ENCODE results near the gene B4GALNT3.

The B4GALNT3 gene

DNA sequence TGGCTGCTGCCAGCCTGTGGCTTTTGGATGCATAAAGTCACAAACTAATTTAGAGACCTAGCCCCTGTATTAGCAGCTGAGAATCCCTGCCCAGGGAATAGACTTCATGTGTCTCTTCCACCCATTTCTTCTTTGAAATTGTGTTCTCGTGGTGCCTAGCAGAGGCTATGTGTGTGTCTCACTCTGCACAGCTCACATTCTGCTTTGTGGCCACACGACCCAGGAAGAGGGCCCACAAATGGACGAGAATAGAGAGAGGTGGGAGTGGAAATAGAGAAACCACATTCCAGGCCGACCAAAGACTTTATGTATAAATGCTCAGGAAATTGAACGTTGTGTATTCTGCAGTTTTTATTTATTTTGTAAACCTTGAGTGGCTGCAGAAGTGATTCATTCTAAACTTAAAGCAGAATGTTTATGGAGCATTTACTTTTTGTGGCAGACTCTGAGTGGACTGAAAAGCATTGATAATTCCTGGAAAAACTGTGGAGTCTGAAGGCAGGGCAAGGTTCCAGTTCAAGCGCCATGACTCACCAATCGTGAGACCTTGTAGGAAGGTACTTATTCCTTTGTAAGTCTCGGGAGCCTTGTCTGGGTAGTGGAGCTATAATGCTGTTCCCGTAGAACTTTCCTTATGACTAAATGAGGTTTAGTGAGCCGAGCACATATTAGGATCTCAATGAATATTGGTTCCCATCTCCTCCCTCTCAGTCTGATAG, 9.1 kb downstream of the B4GALNT3 start:
- no peak for DNase-seq

DNA sequence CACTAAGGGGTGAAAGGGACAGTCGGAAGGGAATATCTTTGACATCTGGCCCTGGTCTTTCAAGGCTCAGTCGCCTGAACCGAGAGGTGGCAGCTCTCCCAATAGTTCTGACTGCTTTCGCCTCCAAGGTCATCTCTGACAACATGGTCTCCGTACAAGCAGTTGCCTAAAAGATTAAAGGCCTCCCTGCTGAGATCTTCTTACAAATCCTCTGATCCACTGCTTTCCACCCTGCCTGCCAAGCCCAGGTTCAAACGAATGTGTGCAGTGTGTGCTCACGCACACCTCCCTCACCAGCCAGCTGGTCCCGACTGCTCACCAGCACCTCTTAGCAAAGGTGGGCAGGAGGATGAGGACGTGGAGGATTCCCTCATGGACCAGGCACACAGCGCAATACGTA, 10.4 kb downstream of the B4GALNT3 start:
- DNase-seq: no peak

DNA sequence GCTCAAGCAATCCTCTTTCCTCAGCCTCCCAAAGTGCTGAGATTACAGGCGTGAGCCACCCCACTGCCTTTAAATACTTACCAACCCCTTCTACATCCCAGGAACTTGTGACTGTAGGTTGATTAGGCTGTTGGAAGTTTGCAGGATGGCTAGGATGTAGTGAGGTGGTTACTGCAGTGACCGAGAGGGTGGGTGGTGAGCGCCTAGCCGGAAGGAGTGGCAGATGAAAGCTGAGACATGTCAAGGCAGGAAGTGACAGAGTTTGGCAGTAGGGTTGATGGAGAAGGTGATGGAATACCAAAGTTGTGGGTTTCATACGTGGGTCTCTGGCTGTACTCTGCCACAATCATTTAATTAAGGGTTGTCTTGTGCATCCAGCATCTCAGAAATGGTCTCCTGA, 13.5 kb downstream of the B4GALNT3 start:
- no peak for DNase-seq

DNA sequence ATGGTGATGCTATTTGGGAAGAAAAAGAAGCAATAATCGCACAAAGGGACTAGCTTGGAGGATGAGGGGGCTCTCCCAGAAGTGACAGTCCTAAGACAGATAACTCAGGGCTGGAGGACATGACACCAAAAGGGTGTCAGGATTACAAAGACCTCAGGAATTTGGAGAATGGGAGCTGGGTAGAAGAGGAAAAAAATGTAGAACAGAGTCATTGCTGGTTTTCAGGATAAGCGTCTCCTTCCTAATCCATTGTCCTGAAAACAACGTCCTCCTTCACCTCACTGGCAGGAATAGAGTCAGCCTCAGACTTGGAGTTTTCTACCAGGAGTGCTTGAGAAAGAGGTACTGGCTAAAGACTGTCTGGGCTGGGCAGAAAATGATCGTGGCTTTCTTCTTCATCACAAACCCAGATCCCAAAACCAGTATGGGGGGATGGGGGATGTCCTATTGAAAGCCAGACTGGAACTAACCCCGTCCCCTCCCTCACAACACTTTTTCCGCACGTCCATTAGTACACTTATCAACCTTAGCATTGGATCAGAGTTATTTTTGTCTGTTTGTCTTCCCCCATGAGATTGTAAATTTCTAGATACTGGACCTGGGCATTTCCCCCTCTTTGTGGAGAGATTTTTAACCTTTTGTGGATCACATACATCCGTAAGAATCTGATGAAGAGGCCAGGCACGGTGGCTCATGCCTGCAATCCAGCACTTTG, 14.3 kb downstream of the B4GALNT3 start:
- no peak for DNase-seq

DNA sequence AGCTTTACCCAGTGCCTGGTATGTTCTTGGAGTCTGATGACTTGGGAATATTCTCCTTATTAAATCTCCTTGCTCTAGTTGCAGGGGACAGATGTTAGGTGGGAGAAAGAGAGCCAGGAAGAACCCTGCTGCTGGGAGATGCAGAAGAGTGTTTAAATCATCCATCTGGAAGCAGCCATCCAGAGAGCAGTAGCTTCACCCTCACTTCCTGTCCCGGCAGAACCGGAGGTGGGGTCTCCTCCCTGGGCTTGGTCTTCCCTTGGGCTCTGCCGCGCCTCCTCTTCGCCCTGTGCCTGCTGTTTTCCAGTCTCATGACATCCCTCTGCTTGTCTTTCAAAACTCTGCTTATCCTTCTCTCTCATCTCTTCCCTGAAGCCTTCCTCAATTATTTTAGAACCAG, 15.5 kb downstream of the B4GALNT3 start:
- DNase-seq: no peak

DNA sequence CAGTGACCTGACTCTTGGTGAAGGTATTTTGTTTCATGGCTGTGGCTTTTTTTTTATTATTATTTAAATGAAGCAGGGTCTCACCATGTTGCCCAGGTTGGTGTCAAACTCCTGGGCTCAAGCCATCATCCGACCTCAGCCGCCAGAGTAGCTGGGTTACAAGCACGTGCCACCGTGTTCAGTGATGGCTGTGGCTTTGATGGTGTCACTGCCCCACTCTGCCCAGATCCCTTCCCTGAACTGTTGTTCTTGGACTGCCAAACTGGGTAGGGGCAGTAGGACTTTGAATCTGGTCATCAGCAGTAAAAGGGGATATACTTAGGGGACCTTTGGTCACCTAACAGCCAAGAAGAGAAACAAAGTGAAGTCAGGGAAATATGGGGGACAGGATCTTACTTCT, 19.4 kb downstream of the B4GALNT3 start:
- DNase-seq: no peak

DNA sequence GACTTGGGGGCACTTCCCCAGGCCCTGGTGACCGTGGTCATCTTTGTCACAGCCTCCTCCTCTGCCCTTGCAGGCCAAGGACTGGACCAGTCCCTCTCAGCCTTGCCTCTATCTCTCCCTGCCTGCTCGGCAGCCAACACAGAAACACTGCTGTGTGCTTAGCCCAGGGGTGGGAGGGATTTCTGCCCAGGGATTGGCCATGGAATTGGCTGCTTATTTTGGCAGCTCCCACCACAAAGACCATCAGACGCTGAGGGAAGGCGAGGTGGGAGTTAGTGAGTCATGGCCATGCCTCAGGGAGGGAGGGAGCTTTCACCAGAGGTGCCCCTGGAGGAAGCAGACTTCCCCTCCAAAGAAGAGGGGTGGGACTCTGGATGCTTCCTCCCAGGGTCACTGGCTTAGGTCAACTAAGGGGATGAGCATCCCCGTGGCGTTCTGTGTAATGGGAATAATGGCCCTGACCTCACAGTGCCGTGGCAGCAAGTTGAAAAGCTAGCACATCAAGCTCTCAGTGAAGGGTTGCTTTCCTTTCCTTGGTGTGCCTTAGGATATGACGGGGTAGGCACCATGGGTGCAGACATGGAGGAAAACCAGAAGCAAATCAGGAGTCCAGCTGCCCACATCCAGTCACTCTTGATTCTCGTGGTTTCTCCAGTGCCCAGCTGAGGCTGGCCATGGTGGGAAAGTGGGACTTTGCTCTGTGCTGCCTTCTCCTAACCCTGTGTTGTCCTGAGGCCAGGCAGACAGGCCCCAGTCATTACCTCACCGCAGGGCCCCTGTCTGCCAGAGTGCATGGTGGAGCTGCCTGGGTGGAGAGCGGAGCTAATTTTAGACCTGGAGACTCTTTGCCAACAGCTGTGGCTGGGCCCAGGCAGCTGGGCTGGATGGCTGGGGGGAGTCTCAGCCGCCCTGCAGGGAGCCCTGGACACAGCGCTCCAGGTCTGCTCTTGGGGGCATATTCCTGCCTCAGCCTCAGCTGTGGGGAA, 21.4 kb downstream of the B4GALNT3 start:
- DNase-seq: no peak

DNA sequence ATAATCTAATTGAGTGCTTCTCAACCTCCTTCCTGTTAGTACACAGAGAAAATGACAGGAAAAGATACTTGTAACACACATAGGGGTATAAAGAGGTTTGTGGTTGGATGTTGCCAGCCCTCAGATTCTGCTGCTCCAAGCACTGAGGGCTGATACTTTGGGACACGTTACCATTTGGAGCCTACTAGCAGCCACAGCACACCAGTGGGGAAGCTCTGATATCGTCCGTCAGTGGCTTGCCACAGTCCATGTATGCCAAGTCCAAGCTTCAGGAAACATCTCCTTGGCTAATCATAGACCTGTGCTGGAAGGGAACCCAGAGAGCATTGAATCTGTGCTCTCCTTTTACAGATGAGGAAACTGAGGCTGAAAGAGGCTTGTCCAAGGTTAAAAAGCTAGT, 22.3 kb downstream of the B4GALNT3 start:
- no peak for DNase-seq

DNA sequence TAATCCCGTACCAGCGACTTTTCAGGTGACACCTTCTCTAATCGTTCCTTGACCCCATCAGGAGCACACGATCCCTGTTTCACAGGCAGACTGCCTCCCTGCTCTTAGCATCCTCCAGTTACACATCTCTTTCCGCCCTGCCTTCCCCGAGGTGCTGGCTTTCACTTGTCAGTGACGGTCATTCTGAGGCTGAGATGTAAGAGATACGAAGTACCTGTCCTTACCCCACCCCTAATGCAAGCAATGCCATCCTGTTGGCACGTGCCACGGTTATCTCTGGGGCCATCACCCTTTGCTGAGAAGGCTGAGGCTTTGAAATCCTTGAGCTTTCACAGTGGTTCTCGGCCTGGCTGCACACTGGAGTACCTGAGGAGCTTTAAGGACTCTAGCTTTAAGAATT, 24.4 kb downstream of the B4GALNT3 start:
- DNase-seq: no peak

DNA sequence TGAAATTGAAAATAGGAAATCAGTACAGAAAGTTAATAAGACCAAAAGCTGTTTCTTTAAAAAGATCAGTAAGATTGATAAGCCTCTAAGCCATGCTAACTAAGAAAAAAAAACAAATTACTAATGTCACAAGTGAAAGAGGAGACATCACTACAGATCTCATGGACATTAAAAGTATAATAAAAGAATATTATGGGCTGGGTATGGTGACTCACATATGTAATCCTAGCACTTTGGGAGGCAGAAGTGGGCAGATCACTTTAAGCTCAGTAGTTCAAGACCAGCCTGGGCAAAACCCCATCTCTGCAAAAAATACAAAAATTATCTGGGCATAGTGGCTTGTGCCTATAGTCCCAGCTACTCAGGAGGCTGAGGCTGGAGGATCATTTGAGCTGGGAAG, 30.5 kb downstream of the B4GALNT3 start:
- DNase-seq: no peak

DNA sequence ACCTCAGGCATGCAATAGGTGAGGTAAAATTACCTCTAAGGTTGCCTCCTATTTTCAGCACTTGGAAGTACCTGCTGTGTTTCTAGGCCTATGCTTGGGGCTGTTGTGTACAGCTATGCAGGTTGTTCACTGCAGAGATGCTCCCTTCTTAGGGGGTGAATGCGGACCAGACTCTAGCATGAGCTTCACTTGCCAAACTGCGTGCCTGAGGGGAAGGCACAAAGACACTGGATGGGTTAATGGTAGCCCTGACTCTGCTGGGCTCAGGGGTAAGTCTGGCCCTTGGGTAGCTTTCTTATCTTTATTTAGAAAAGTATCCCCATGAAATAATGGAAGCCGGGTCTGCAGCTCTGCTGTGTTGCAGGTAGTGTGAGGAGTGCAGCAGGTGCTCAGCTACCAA, 35.7 kb downstream of the B4GALNT3 start:
- no peak for DNase-seq

DNA sequence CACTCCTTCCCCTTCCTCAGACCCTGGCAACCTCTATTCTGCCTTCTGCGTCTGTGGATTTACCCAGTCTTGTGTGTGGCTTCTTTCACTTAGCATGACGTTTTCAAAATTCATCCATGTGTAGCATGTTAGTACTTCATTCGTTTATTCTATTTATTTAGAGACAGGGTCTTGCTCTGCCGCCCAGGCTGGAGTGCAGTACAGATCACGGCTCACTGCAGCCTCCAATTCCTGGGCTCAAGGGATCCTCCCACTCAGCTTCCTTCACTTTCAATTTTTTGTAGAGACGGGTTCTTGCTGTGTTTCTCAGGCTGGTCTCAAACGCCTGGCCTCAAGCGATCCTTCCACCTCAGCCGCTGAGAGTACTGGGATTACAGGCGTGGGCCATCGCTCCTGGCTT, 37.0 kb downstream of the B4GALNT3 start:
- DNase-seq: no peak

DNA sequence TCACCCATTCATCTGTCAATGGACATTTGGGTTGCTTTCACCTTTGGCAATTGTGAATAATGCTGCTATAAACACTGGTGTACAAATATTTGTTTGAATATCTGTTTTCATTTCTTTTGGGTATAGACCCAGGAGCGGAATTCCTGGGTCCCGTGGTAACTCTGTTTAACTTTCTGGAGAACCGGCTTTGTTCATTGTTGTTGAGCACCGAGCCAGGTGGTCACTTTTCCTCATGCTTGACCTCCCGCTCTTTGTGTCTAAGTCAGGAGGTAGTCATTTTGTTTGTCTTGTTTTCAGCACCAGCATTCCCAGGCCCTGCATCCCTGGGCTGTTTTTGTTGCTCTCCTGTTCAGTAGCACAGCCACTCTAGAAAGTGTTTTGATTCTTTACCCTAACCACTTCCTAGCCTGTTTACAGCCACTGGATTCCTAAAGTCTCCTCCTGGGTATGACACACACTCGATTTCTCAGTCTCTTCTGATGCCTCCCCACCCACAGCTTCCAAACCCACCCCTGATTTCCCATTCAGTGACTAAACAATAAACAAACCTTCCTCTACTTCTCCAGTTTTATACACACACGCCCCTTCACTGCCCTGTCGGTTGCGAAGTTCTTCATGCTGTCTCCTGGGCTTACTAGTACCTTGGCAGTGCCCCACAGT, 37.9 kb downstream of the B4GALNT3 start:
- DNase-seq: no peak

DNA sequence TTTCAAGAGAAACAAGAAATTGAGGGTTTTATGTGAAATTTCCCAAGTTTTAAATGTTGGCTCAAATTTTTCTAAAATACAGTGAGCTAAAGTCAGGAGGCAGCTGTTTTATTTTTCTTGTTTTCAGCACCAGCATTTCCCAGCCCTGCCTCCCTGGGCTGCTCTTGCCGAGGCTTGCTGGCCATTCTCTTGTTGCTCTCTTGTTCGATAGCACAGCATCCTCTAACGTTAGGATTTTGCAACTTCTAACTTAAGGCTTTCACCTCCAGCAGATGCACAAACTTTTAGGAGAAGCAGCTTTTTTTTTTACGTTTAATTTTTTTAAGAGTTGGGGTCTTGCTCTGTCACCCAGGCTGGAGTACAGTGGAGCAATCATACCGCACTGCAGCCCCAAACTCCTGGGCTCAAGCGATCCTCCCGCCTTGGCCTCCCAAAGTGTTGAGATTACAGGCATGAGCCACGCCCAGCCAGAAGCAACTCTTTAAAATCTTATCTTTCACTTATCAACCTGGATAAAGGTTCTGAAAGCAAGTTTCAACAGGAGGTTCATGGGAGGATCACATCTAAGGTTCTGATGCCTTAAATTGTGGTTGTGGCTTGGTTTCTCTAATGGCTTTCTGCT, 40.2 kb downstream of the B4GALNT3 start:
- no peak for DNase-seq

DNA sequence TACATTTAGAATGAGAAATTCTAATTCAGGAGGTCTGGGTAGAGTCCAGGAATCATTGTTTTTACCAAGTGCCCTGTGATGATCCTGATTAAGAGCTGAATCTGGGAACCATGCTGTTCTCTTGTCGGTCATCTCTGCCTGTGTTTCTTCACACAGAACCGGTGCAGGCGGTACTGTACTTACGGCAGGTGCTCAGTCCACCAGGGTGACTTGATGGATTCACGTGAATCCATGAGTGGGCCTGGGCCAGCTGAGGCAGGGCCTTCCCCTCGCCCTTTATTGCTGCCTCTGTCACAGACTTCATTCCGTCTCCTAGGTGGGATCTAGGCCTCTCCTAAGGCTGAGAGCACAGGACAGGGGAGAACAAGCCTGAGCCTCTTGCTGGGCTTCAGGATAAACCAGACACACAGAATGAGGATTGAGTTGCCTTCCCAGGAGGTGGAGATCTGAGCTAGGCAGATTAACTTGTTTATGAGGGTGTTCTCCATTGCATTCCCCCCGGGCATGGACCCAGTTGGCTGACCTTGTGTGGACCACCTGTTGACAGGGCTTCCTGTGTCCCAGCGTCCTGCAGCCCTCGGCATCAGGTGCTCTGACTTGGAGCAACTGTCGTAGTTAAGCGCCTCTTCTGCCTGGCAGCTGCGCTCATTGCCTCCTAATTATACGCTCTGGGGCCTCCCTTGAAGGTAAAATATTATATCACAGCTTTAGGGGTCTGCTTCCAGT, 42.1 kb downstream of the B4GALNT3 start:
- no peak for DNase-seq

DNA sequence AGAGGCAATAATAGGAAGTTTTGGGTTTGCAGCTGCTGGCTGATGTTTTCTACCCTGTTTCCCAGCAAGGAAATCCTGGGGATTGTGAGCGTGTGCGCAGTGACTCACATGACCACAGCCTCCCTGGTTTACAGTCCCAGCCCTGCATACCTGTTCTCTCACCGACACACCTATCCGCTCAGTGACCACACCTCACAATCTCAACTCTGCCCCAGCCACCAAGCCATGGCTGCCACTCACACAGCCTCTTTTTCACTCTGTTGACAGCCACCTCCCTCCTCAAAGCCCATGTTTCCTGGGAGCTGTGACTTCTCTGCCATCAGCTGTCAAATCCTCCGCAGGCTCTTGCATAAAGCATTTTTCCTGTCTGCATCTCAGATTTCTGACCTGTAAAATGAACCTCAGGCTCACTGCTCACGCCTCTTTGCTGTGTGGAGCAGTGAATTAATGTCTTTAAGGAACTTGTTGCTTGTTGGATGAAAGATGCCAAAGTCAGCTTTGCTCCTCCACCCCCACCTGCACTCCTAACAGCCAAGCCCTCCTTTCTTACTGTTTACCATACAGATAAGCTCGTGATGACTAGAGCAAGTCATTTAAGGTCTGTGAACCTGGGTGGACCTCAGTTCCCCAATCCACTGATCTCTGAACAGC, 43.5 kb downstream of the B4GALNT3 start:
- DNase-seq: no peak

DNA sequence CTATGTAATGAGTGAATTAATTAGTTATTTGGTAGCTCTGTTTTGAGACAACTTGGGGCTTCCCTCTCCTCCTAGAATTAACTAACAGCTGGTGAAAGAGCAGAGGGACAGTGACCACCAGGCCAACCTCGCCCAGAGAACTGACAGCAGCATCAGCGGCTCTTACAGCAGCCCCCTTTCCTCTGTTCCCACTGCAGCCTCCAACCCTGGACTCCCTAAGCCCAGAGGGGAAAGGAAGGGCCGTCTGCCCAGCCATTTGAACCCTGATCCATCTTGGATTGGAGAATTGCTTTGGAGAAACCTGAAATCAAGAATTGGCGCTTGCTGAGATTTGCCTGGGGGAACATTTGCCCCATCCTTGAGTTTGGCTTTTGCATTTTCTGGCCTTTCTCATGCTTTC, 45.5 kb downstream of the B4GALNT3 start:
- no peak for DNase-seq

DNA sequence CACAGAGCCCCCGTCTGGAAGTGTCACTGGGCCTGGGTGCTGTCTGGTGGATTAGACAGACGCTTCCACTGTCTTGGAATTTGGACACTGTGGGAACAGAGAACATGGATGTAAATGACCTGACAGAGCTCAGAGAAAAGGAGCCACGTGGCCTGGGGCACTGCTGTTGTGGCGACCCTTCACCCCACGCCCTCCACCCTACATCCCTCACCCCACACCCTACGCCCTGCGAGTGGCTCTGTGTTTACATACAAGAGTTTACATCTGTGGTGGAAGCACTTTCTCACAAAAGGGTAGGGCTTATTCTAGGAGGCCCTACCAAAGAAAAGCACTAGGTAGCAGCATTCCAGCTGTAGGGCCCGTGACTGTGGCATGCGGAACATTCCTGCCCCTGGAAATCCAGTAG, 47.7 kb downstream of the B4GALNT3 start:
- DNase-seq: no peak

DNA sequence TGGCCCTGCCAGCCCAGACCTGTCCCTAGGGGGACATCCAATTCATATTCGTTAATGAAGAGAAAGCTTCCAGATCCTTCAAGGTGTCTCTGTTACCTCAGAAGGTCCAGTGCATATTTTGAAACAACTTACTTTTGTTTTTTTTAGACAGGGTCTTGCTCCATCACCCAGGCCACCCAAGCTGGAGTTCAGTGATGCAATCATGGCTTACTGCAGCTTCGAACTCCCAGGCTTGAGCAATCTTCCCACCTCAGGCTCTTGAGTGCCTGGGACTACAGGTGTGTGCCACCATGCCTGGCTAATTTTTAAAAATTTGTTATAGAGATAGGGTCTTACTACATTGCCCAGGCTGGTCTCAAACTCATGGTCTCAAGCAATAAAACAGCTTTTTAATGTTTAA, 48.4 kb downstream of the B4GALNT3 start:
- DNase-seq: no peak

DNA sequence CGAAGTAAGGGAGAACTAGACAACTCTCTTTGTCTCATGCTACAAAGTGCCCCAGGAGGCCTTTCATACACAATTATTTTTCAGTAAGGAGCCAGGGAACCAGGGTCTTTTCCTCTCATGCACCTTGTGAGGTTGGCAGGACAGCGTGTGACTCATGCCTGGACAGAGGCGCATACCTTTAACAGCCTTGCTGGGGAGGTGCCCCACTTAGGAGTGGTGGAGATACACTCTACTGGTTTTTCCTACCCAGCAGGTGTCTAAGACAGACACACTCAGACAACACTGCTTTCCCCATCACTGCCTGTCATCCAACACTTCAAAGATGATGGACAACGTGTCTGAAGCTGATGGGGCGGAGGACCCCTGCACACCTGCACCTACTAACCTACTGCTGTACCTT, 49.1 kb downstream of the B4GALNT3 start:
- DNase-seq: no peak

DNA sequence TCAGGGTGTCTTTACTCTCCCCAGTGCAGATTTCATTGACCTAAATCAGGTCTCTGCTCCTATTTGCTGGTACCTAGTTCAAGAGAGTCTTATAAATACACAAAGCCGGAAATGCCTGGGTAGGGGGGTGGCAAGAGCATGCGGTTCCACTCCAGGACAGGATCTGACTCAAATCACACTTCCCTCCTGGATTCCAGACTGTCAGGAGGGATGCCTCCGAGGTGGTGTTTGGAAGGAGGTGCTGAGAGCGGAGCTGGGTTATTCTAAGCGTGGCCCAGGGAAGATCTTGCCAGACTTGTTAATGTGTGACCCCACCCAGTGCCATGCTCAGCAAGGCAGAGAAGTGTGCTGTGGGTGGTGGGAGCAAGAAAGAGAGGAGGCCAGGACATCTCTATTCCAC, 49.8 kb downstream of the B4GALNT3 start:
- no peak for DNase-seq

All from stimulated activated CD4-positive, alpha-beta T cell treated with anti-CD3 and anti-CD28 coated beads, Interleukin-4, amount 100 ng/mL, for 24 hours (primary cell).